ENCODE measurements around the gene SPG11. TPM values are rescaled to one million over a fixed set of nuclear protein-coding genes. Genes with fewer than 3 reads are reported as not detected.
"Not testable (repeated sequence)": the region's sequence is repeated elsewhere in the genome, so short reads cannot be mapped to it uniquely, and the experiment has no call there.

The SPG11 gene
- total RNA-seq, 1 experiment from 2014 or later = 43.2 TPM

DNA sequence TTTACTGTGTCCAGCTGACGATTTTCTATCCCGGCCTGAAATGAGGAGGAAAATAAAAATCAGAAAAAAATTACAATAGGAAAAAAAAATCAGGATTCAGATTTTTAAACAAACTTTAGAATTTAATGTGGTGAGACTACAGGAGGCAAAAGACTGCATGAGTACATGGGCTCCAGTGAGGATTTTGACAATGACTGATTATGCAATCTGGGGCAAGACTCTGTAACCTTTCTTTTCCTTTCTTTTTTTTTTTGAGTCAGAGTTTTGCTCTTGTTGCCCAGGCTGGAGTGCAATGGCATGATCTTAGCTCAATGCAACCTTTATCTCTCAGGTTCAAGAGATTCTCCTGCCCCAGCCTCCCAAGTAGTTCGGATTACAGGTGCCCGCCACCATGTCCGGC, 29.9 kb downstream of the SPG11 start:
- DNase-seq (ENCODE audit: low read depth) = peak; percentile 56

DNA sequence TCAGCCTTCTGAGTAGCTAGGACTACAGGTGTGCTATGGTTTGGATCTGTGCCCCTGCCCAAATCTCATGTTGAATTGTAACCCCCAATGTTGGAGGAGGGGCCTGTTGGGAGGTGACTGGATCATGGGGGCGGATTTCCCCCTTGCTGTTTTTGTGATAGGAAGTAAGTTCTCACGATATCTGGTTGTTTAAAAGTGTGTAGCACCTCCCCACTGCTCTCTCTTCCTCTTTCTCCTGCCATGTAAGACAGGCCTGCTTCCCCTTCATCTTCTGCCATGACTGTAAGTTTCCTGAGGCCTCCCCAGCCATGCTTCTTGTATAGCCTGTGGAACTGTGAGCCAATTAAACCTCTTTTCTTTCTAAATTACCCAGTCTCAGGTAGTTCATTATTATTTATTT, 38.2 kb downstream of the SPG11 start:
- DNase-seq (ENCODE audit: low read depth) = not testable (repeated sequence)

DNA sequence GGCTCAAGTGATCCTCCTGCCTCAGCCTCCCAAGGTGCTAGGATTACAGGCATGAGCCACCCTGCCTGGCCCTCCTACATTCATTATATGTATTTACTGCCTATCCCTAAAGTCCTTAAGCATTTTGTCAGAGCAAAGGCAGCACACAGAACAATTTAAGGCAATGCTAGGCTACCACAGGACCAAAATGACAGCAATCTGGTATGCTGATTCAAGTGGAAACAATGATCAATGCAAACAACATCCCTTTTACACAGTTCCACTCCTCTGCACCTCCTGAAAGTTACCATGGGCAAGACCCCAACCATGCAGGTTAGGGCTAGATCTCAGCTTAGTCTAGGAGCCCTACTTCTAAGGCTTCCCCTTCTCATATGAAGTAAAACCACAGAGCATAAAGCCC, 40.3 kb downstream of the SPG11 start:
- no peak for DNase-seq (ENCODE audit: low read depth)

DNA sequence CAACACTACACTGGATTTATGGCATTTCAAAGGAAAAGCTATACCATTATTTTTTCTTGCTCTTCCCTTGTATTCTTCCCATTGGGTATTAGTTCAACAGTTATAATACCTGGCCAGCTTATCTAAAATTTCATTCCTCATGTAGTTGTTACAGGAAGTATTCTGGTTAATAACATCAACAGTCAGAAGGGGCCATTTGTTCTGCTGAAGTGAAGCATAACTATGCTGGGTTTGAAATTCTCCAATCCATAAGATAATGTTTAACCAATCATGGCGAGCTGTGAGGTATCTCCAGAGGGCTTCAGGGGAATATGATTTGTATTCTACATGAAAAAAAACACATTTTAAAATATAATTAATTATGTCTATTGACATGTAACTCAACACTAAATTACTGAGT, 43.4 kb downstream of the SPG11 start:
- DNase-seq (ENCODE audit: low read depth) = no peak

DNA sequence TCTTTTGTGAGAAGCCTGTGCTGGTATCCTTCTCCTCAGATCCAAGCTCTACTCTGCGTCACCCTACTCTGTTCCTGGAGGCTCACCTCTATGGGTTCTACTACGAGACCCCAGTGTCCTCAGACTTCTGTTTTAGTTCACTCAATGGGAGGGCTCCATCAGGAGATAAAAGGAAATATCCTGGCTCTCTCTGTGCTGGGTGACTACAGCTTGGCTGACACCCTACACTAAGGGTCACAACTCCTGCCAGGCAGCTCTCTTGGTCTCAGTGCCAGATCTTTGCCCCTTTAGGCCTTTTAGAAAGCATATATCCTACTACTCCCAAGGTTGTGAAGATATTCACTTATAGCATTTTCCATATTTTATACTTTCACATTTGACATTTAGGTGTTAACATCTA, 46.5 kb downstream of the SPG11 start:
- DNase-seq (ENCODE audit: low read depth) = no peak

DNA sequence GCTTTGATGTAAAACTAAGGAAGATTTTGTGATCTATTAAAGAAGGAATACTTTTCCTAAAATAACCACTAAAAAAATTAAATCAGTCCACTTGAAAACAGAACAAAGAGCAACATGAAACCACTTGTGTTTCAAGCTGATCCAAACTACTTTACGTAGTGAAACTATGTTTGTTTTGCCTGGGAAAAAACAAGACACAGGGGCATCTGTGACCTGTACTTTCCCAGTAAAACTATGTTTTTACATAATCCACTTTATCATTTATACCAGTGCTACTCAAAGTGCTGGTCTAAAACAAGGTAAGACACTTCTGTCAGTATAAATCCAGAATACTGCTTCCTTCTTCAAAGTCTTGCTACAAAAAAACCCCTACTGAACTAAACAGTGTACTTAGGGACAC, 56.7 kb downstream of the SPG11 start:
- no peak for DNase-seq (ENCODE audit: low read depth)

DNA sequence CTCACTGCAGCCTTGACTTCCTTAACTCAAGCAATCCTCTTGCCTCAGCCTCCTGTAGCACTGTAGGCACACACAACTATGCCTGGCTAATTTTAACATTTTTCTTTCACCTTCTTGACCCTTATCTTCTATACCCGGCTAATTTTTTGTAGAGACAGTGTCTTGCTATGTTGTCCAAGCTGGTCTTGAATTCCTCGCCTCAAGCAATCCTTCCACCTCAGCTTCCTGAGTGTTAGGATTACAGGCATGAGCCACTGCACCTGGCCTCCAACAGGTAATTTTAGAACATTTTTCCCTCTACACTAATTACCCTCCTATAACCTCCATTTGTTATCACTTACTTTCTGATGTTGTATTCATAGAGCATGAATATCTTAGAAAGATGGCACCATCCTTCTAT, 60.3 kb downstream of the SPG11 start:
- no peak for DNase-seq (ENCODE audit: low read depth)

DNA sequence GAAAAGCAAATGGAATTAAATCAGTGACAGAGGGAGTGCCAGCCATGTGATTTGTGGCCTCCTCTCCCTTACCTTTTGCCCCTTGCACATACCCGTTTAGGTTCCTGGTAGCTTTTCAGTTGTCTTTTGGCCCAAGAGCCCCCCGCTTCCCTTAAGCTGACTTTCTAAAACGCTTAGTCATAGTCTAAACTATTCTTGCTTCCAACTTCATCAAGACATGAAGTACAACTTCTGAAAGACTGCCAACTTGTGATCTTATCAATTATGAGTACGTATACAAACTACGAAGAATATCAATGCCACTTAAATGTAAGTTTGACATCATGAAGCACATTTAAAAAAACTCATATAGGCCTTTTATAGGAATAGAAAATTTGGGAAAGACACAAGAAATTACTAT, 64.6 kb downstream of the SPG11 start:
- peak; percentile 28 for DNase-seq (ENCODE audit: low read depth)

DNA sequence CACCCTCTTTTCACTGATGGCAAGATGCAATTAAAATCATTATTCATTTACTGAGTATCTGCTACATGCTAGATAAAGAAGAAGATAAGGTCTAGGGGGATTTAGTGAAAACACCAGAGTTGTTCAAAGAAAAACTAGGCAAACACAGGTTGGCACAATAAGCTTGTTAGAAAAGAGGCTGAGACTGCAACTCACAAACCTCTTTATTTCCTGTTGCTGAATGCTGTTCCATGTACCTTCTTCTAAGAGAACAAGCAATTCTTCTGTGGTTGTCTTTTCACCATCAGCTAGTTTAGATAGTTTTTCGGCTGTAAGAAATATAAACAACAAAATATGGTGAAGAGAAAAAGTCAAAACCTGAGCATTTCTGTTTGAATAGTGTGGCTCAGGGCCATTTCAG, 65.4 kb downstream of the SPG11 start:
- no peak for DNase-seq (ENCODE audit: low read depth)

DNA sequence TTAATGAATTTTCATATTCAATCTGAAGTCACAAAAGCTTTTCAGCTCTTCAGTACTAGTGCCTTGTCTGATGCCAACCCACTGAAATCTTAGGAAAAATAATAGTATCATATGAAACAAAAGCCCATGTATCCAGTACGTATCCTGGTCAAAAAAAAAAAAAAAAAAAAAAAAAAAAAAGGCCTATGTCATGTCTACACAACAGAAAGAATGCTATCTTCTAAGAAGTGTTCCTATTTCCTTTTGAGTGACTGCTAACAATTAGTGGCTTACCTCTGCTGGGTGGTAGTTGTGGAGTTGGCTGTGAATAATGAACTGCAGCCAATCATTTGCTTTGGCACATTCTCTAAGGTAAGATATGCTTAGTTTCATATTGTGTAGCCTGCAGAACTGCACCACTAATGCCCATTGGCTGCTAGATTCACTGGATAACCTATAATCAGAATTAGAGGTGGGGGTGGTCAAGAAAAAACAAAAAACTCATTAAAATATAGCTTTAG, 66.9 kb downstream of the SPG11 start:
- DNase-seq (ENCODE audit: low read depth) = no peak

DNA sequence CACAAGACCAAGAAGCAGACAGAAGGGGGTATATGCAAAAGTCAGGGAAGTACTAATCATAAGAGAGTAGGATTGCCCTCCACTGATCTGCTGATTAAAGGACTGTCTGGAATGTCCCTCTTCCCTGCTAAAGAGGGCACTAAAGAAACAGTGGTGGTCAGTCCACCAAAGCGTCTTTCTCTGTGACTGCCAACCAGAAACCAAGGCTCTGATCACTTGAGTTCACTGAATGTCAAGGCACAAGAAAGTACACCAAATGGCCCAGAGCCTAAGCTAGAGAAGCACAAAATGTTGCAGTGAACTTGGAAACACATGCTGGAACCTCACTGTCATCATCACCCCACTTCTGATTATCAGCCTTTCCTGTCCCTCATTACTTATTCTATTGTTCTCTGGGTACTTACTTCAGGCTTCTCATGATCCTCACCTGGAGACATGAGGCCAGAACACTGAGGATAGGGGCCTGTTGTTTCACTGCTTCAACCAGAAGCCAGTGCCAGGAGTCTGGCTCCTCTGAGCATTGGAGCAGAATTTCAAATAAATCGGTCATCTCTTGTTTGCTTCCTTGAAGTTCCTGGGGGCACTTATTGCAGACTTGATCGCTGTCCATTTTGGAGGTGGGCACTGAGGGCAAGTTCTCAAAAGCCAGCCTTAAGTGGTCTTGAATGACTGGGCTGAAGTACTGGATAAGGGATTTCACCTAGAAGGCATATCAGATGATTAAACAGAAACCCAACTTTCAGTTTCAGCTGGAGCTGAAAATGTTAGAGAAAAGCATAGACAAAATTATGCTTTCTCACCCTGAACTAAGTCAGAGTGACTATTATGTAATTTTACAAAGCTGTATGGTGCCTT, 67.6 kb downstream of the SPG11 start:
- DNase-seq (ENCODE audit: low read depth) = no peak

DNA sequence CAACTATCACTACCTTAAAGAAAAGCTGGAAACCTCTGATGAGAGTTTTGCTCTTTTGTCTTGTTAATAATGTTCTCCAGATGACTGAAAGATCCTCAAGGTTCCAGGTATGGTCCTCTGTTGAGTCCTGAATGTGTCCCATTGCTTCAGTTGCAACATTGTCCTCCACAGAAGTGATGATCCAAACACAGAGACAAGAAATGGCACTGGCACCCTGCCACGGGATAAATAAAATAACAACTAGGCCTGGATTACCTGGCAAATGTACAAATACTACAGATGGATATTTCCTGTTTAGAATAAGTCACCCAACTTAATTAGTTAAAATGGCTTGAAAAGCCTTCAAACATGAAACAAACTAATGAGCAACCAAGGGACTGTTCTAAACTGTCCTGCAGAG, 68.2 kb downstream of the SPG11 start:
- peak; percentile 35 for DNase-seq (ENCODE audit: low read depth)

DNA sequence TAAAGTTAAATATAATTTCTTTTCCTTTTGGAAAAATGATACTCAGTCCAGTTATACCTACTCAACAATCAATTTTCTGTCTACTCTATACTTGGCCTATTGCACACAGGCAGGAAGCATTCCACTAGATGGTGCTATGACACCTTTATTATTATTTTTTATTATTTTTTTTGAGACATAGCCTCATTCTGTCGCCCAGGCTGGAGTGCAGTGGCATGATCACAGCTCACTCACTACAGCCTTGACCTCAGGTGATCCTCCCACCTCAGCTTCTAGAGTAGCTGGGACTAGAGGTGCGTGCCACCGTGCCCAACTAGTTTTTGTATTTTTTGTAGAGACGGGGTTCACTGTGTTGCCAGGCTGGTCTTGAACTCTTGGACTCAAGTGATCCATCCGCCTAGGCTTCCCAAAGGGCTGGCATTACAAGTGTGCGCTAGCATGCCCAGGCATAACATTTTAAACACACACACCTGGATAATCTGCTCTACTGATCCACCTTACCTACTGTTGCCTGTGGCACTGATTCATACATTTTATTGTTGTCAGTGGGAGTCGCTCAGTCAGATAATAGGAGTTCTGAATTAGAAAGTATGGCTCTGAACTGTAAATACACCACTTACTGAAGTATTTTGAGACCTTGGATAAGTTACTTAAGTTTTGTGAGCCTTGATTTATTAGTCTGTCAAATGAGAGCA, 70.3 kb downstream of the SPG11 start:
- DNase-seq (ENCODE audit: low read depth) = peak; percentile 21

DNA sequence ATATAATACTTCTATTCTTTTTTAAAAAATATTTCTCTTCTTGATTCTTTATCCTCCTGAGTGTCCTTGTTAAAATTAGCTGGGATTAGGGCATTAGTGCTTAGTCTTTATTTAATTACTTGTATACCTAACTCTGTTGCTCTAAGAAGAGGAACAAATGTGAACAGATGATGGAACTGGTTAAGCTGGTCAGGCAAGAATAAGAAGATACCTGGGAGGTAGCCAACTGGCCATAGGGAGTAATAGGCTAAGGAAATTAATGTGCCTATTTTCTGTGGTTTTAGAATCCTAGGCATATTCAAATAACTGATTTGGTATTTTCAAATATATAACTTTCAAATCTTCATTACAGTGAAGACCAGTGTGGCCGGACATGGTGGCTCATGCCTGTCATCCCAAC, 72.1 kb downstream of the SPG11 start:
- no peak for DNase-seq (ENCODE audit: low read depth)

DNA sequence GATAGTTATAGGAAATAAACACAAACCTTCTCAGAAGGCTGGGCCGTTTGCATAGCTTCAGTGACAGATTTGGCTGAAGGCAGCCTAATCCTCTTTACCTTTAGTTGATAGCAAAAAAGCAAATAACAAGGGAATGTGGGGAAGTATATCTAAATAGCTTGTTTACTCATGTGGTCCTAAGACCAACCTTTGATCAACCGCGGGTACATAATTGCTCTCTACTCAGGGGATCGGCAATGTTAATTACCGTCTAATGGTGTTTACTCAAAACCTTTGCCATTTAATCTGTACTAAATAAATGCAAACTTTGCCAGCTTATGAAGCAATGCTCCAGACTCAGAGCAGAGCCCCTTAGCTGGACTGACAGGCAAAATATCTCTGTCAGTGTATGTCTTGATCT, 74.9 kb downstream of the SPG11 start:
- no peak for DNase-seq (ENCODE audit: low read depth)

DNA sequence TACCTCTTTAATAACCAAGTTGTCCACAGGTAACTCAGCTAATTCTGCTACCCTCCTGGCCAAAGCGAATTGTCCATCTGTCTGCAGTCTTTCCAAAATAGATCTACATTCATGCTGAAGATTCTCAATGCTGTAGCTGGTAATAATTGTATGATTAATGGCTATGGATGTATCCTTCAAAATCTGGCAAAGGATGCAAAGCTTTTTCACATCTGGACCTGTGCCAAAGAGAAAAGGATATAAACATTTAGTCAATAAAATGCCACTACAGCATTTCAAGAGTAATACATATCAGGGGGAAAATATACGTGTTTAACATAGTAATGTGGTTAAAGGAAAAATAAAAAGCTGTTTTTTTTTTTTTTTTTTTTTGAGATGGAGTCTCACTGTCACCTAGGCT, 77.8 kb downstream of the SPG11 start:
- DNase-seq (ENCODE audit: low read depth) = no peak

DNA sequence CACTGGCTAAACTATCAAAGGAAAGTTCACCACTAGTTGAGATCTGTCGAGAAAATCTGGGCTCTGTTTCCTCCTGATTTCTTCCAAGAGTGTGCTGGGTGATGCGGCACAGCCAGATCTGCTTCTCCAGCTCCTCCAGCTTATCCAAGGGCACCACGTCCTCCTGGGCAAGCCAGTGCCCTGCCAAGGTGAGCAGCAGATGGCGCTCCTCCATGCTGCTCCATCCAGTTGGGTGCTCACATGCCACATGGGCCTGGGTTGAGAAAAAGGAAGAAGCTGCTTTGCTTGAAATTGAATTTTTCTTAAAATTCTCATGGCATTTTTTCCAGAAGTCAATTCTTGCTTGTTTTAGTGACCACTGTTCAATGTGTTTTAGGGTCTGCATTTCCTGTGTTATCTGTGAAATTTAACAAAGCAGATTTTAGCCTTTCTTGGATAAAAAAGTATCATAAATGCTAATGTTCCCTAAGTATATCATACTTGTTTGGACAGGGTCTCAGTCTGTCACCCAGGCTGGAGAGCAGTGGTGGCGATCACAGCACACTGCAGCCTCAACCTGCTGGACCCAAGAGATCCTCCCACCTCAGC, 79.2 kb downstream of the SPG11 start:
- DNase-seq (ENCODE audit: low read depth) = peak; percentile 54

DNA sequence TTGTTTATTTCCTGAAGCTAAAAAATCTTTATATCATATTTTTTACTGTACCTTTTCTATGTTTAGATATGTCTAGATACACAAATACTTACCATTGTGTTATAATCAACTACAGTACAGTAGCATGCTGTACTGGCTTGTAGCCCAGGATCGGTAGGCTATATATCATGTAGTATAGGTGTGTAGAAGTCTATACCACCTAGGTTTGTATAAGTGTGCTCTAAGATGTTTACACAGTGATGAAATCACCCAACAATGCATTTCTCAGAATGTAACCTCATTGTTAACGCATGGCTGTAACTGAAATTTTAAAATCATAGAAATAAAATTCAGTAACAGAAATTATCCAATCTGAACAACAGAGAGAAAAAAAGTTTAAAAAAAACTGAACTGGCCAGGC, 83.4 kb downstream of the SPG11 start:
- DNase-seq (ENCODE audit: low read depth) = no peak

DNA sequence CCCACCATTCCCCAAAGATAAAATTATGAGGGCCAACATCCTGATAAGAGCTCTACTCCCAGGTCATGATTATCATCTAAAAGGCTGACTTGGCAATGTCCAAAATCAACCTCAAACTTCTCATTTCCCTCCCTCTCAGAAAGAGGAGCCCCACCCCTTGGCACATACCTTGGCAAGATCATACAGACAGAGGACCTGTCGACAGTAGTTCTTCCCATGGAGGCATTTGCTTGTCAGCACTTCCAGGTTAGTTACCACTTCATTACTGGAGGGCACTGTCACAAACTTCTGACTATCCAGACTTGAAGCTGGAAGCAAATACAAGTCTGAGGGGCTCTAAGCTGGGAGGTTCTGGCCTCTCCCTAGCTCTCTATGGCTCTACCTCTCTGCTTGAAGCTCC, 88.7 kb downstream of the SPG11 start:
- no peak for DNase-seq (ENCODE audit: low read depth)

DNA sequence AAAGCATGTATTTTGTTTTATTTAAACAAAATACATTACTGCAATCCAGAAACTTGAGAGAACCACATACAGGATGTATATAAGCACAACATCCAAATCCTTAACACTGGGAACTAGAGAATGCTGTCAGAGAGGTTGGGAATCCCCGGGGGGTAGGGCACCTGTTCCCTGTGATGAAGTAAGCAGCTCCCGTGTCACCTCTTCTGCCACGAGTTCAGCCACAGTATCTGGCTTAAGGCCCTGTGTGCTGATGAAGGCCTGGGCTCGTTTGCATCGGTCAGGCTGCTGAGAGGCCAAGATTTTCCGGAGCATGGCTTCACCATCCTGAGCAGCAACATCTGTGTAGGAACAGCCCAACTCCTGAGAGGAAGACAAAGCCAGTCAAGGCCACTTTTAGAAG, 90.1 kb downstream of the SPG11 start:
- no peak for DNase-seq (ENCODE audit: low read depth)

DNA sequence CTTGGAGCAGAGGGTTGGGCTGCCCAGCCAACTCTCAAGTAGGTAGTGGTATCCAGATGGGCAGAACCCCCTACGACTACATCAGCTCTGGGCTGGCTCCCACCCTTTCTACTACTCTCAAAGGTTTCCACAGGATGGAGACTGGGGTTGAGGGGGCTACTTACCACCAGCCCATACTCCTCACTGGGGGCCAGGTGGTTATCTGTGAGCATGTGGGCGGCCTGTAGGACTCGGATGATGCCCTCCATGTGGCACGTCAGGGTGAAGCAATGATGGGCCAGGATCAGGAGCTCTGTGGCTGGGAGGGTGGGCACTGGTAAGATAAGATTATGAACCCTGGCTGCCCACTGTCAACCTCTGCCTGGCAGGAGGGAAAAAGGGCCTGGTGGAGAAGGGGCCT, 93.1 kb downstream of the SPG11 start:
- DNase-seq (ENCODE audit: low read depth) = no peak

DNA sequence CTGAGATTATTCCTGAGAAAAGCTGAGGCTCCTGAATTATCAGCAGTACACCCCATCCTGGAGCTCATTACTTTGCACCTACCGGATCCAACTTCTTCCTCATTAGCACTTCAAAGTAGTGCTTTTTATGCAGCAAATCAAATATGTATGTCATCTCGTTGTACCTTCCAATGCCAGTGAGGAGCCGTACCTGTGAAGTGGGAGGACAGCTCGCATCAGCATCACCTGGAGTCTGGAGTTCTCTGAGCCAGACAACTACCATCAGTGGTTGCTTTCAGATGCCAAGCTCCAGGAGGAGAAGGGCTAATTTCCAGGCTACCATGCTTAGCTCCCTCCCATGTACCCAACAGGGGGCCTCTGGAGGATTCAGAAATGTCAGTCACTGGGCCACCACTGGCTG, 94.1 kb downstream of the SPG11 start:
- DNase-seq (ENCODE audit: low read depth) = no peak

DNA sequence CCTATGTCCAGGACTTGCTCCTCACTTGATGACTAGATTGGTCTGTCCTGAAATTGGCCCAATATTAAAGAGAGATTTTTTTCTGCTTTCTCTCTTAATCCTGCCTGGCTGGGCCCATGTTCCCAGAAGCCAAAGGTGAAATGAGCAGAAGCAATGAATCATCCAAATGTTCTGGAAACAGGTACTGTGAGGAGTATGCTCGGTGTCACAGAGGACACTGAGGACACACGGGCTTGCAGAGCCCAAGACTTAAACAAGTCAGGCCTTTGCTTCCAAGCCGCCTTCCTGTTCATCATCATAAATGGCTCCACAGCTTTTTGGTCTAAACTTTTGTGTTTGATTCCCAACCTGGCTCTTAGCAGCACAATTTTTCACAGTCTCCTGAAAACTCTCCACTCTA, 95.1 kb downstream of the SPG11 start:
- no peak for DNase-seq (ENCODE audit: low read depth)
